Stomach (tissue), 4 donors: ENCODE data around the gene TBL1XR1.

Experiments
- CTCF ChIP-seq, 7 experiments: fragments of 450-650 bp in 4 of 7; fragments of 200-600 bp in 3 of 7; sonication (generic) in 3 of 7; IDR thresholded peaks; one replicate each; pipeline ENCODE4 v1.5.1; 2016 to 2019; ENCODE audit warnings: antibody characterized with exemption in 7 of 7, control low read depth in 2 of 7, mild to moderate bottlenecking in 1 of 7
- POLR2A ChIP-seq, 4 donors: fragments of 450-650 bp; IDR thresholded peaks; one replicate each; pipeline ENCODE4 v1.6.1; 2016; ENCODE audit warnings: antibody characterized with exemption in 4 of 4, control low read depth in 2 of 4, mild to moderate bottlenecking in 1 of 4, moderate library complexity in 1 of 4
- POLR2AphosphoS5 ChIP-seq, 3 donors: sonication (generic); formaldehyde crosslinking; IDR thresholded peaks; one replicate each; pipeline ENCODE4 v1.6.1; 2016; ENCODE audit warnings: antibody characterized with exemption in 3 of 3

- TF ChIP-seq POLR2A (IDR thresholded peaks at IDR 0.05) = no peak
- no peak for TF ChIP-seq CTCF (IDR thresholded peaks at IDR 0.05)
- no peak for TF ChIP-seq POLR2AphosphoS5 (IDR thresholded peaks at IDR 0.05)
These were observed 92.8 kb downstream of the TBL1XR1 start for GRCh38 chr3:177104299-177104992.
